Amniotic epithelial cell (primary cell): Measurements from ENCODE around the gene ZNF557.
"Not testable (repeated sequence)": the region's sequence is repeated elsewhere in the genome, so short reads cannot be mapped to it uniquely, and the experiment has no call there.

Experiments
- DNase-seq: peaks from one replicate; pipeline ENCODE4 v3.0.0-alpha.2; 2010; ENCODE audit warnings: low read depth

The ZNF557 gene

DNA sequence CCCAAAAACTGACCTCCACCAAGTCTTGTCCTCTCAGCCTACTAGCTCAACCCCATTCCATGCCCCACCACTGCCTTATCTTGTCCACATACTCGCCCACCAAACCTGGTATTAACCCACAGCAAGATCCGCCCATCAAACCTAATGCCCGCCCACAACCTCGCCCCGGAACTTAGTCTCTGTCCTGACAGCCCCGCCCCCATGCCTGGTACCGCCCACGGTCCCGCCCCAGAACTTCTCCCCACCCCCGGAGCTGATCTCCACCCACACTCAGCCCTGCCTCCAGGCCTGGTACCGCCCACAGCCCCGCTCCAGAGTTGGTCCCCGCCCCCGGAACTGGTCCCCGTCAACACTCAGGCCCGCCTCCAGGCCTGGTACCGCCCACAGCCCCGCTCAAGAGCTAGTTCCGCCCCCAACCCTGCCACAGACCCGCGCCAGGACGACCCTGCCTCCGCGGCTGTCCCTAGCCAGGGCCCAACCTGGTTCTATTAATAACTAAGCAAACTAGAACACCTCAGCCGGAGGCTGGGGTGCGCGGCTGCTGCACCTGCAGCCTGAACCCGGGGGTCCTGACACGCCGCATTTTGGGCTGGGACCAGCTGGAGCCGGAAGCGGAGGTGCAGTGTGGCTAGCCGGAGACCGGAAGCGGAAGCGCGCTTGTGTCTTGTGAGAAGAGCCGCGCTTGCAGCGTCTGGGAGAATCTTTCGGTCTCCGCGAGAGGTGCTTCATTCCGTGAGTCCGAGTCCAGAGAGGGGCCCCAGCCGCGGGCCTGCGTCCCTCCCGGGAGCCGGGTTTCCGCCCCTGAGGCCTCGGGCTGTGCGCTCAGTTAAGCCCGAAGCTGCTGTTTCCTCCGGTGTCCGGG, at the start of gene ZNF557:
ZNF557 (plus strand) TSS at position 662 of the 862 bp plus-strand sequence. CDS start 5,372 bp downstream, outside the sequence.
- peak; percentile 96 for DNase-seq

DNA sequence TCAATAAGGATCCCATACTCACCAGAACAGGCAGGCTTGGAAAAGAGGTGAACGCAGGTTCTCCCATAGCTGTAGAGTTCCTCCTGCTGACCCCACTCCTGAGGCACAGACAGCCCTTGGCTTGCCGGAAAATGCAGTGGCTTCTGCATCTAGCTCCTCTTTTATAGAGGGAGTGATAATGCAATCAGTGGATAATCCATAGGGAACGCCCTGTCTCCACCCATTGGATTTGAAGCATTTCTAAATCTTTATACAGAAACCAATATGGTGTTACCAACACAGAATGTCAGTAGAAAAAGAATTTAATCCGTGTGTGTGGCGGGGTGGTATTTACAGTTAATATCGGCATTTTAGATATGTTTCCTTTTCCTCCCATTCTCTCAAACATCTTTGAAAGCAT, 48.2 kb upstream of the ZNF557 start, which contains the start of gene MBD3L2B:
MBD3L2B (minus strand) TSS at position 101 of the 400 bp plus-strand sequence; CDS start at position 67, 34 bp downstream.
- DNase-seq, result not testable (repeated sequence)

DNA sequence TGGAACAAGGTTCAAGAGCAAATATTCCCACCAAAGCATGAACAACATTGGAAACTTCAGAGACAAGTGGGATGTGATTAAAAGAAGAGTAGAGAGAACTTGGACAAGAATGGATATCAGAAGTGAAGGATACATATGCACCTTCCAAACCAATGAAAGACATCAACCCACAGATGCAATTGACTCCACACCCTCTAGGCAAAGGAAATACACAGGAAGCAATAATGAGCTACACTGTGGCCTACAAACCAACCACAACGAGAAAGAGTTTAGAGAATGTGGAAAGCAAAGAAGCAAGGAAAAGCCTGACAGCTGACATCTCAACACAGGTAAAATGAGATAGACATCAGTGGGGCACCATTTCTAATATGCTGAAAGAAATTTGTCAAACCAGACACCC, 40.7 kb upstream of the ZNF557 start:
- DNase-seq, result not testable (repeated sequence)

DNA sequence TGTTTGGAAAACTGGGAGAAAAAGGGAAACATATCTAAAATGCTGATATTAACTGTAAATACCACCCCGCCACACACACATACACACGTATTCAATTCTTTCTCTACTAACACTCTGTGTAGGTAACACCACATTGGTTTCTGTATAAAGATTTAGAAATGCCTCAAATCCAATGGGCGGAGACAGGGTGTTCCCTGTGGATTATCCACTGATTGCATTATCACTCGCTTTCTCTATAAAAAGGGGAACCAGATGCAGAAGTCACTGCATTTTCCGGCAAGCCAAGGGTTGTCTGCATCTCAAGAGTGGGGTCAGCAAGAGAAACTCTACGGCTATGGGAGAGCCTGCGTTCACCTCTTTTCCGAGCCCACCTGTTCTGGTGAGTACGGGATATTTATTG, 39.2 kb upstream of the ZNF557 start, which contains the start of gene MBD3L5:
MBD3L5 (plus strand) TSS at position 301 of the 400 bp plus-strand sequence; CDS start at position 335, 34 bp downstream.
- not testable (repeated sequence) for DNase-seq

DNA sequence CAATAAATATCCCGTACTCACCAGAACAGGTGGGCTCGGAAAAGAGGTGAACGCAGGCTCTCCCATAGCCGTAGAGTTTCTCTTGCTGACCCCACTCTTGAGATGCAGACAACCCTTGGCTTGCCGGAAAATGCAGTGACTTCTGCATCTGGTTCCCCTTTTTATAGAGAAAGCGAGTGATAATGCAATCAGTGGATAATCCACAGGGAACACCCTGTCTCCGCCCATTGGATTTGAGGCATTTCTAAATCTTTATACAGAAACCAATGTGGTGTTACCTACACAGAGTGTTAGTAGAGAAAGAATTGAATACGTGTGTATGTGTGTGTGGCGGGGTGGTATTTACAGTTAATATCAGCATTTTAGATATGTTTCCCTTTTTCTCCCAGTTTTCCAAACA, 29.4 kb upstream of the ZNF557 start, which contains the start of gene MBD3L4:
MBD3L4 (minus strand) TSS at position 101 of the 400 bp plus-strand sequence; CDS start at position 66, 35 bp downstream.
- not testable (repeated sequence) for DNase-seq

GRCh38 chr19:7041563-7041962, 27.9 kb upstream of the ZNF557 start:
- not testable (repeated sequence) for DNase-seq

GRCh38 chr19:7049021-7049420, 20.5 kb upstream of the ZNF557 start, which contains the start of gene MBD3L2:
Gene MBD3L2, plus strand, starts transcription at chr19:7049321. Its CDS starts 53 bp downstream, at chr19:7049374.
- not testable (repeated sequence) for DNase-seq

- DNase-seq, result not testable (repeated sequence)
These were observed 18.1 kb upstream of the ZNF557 start for GRCh38 chr19:7051421-7051820.

DNA sequence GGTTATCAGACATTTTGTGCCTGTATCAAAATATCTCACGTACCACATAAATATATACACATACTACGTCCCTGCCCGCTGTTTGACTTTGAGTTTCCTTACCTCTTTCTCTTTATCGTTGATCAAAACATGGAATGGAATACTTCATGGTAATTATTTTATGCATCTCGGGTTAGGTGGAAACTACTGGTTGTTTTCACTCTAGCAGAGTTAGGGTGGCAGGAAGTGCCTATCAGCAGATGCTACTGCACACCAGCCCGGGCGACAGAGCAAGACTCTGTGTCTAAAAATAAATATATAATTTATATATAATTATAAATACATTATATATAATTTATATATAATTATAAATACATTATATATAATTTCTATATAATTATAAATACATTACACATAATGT, 16.6 kb upstream of the ZNF557 start:
- DNase-seq, result not testable (repeated sequence)

DNA sequence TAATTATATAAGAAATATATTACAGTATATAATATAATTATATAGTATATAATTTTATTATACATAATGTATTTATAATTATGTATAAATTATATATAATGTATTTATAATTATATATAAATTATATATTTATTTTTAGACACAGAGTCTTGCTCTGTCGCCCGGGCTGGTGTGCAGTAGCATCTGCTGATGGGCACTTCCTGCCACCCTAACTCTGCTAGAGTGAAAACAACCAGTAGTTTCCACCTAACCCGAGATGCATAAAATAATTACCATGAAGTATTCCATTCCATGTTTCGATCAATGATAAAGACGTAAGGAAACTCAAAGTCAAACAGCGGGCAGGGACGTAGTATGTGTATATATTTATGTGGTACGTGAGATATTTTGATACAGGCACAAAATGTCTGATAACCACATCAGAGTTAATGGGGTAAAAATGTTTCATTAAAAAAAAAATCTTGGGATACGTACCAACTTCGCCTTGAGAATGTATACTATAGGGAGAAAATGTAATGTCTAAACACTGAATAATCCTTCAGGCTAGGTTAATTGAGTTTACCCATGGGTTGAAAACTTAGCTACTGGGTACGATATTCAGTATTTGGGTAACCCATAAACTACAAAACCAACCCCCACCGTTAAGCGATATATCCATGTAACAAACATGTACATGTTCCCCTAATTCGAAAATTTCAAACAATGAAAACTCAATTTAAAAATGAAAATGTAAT, 14.7 kb upstream of the ZNF557 start:
- DNase-seq, result not testable (repeated sequence)

DNA sequence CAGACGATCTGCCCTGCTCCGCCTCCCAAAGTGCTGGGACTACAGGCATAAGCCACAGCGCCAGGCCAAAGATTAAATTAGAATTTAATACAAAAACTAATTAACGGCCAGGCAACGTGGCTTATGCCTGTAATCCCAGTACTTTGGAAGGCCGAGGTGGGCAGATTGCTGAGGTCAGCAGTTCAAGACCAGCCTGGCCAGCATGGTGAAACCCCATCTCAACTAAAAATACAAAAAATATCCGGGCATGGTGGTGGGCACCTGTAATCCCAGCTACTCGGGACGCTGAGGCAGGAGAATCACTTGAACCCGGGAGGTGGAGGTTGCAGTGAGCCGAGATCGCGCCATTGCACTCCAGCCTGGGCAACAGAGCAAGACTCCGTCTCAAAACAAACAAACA, 13.8 kb upstream of the ZNF557 start:
- DNase-seq, result not testable (repeated sequence)

- not testable (repeated sequence) for DNase-seq
These were observed 13.1 kb upstream of the ZNF557 start for GRCh38 chr19:7056371-7056770.

GRCh38 chr19:7058576-7058975, 10.9 kb upstream of the ZNF557 start, which contains the start of gene MBD3L3:
Gene MBD3L3, minus strand, starts transcription at chr19:7058676. Its CDS starts 71 bp downstream, at chr19:7058605.
- DNase-seq, result not testable (repeated sequence)

- DNase-seq, result not testable (repeated sequence)
These were observed 9.5 kb upstream of the ZNF557 start for GRCh38 chr19:7059977-7060376.

- no peak for DNase-seq
These were observed 6.2 kb upstream of the ZNF557 start for GRCh38 chr19:7063339-7063738.

DNA sequence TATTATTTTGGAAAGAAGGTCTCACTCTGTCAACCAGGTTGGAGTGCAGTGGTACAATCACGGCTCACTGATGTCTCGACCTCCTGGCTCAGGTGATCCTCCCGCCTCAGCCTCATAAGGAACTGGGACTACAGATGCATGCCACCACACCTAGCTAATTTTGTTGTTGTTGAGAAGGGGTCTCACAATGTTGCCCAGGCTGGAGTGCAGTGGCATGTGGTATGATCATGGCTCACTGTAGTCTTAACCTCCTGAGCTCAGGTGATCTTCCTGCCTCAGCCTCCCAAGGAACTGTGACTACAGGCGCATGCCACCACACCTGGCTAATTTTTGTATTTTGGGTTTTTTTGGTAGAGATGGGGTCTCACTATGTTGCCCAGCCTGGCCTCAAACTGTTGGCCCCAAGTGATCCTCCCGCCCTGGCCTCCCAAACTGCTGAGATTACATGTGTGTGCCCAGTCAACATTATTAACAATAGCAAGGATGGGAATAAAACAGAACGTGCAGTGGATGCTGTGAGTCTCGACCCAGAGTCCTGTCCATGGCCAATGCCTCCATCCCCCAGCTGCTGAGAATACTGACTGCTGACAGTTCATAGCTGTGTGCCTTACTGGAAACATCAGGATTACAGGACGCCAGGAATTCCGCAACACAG, 5.6 kb upstream of the ZNF557 start:
- DNase-seq, result no peak

GRCh38 chr19:7067122-7067521, 2.4 kb upstream of the ZNF557 start:
- peak; percentile 17 for DNase-seq

- DNase-seq, result no peak
These were observed 1.8 kb upstream of the ZNF557 start for GRCh38 chr19:7067716-7068115.

- no peak for DNase-seq
These were observed 904 bp upstream of the ZNF557 start for GRCh38 chr19:7068599-7068998.

DNA sequence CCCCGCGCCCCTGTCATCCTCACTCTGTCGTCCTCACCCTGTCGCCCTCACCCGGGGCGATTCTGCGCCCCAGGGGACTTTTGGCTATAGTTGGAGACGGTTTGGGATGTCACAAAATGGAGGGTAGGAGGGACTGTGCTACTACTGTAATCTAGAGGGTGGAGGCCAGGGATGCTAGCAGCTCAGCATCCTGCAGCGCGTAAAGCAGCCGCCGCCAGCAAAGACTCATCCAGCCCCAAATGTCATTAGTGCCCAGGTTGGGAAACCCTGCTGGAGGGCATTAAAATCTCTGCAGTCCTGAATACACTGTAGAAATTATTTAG, 362 bp downstream of the ZNF557 start:
- DNase-seq, result no peak

GRCh38 chr19:7072541-7072940, 3.0 kb downstream of the ZNF557 start:
- DNase-seq, result no peak
